ENCODE measurements around the gene THOC2.
"Not testable (repeated sequence)": the region's sequence is repeated elsewhere in the genome, so short reads cannot be mapped to it uniquely, and the experiment has no call there.

- TF ChIP-seq CTCF (IDR thresholded peaks at IDR 0.05; ENCODE audit: insufficient read depth, low read length); REST (IDR thresholded peaks at IDR 0.05; ENCODE audit: insufficient replicate concordance, low read depth): not testable (repeated sequence)
Observed at GRCh38 chrX:123663720-123664119, 69.1 kb downstream of the THOC2 start.
